K562 (cell line): Measurements from ENCODE around the gene ZFTA. TPM values are rescaled to one million over a fixed set of nuclear protein-coding genes. Genes with fewer than 3 reads are reported as not detected.

Experiments used
- E2F3 ChIP-seq: fragments of 250-450 bp; sonication (Bioruptor Pico); IDR thresholded peaks from 2 replicates; pipeline ENCODE4 v1.4.0; 2020; ENCODE audit warnings: mild to moderate bottlenecking
- ELF4 ChIP-seq: fragments of 450-650 bp; formaldehyde crosslinking; IDR thresholded peaks from 2 replicates; pipeline ENCODE4 v1.4.0; 2022; ENCODE audit warnings: missing genetic modification characterization
- HMGN3 ChIP-seq: IDR thresholded peaks from 2 replicates; pipeline ENCODE4 v1.6.1; 2011; ENCODE audit warnings: borderline replicate concordance, low read depth, mild to moderate bottlenecking, mixed read lengths, low read length; ENCODE audit not compliant: insufficient read length; ENCODE audit errors: extremely low read depth
- MCM3 ChIP-seq: fragments of 450-650 bp; IDR thresholded peaks from 2 replicates; pipeline ENCODE4 v1.6.1; 2016
- MED1 ChIP-seq: sonication (generic); formaldehyde crosslinking; IDR thresholded peaks from 2 replicates; pipeline ENCODE4 v1.8.1; 2023; ENCODE audit warnings: missing genetic modification reagents, borderline replicate concordance
- MEIS2 ChIP-seq: fragments of 450-650 bp; IDR thresholded peaks from 2 replicates; pipeline ENCODE4 v1.6.1; 2014; ENCODE audit warnings: mild to moderate bottlenecking; ENCODE audit not compliant: partially characterized antibody
- NONO ChIP-seq, 2 experiments: fragments of 200-400 bp in 1 of 2; fragments of 450-650 bp in 1 of 2; formaldehyde crosslinking in 1 of 2; IDR thresholded peaks; 2 replicates each; pipeline ENCODE4 v1.6.1; 2017; ENCODE audit warnings: low read depth in 2 of 2, mild to moderate bottlenecking in 2 of 2, moderate library complexity in 2 of 2, low read length in 1 of 2
- RB1 ChIP-seq: fragments of 450-650 bp; IDR thresholded peaks from 2 replicates; pipeline ENCODE4 v1.6.1; 2017; ENCODE audit warnings: low read depth, mild to moderate bottlenecking
- SMARCB1 ChIP-seq: IDR thresholded peaks from 2 replicates; pipeline ENCODE4 v1.6.1; 2011; ENCODE audit warnings: improper control_type of control experiment, low read depth; ENCODE audit not compliant: insufficient read length
- TAF7 ChIP-seq: fragments of 450-650 bp; IDR thresholded peaks from 2 replicates; pipeline ENCODE4 v1.6.1; 2016; ENCODE audit warnings: missing genetic modification characterization, missing compliant biosample characterization
- TEAD2 ChIP-seq: fragments of 450-650 bp; IDR thresholded peaks from 2 replicates; pipeline ENCODE4 v1.6.1; 2016; ENCODE audit warnings: missing genetic modification characterization, control low read depth, missing compliant biosample characterization
- XRCC4 ChIP-seq: IDR thresholded peaks from one replicate; pipeline ENCODE4 v1.6.1; 2011; ENCODE audit not compliant: insufficient read depth, insufficient read length; ENCODE audit errors: extremely low read depth
- ZBTB1 ChIP-seq: sonication (generic); formaldehyde crosslinking; IDR thresholded peaks from 2 replicates; pipeline ENCODE4 v1.8.1; 2023; ENCODE audit warnings: missing genetic modification reagents, low read depth, mild to moderate bottlenecking, borderline replicate concordance
- ZNF146 ChIP-seq: IDR thresholded peaks from one replicate; pipeline ENCODE4 v1.6.1; 2018; ENCODE audit warnings: missing compliant biosample characterization; ENCODE audit not compliant: unreplicated experiment
- ZNF24 ChIP-seq: fragments of 450-650 bp; IDR thresholded peaks from 2 replicates; pipeline ENCODE4 v1.6.1; 2016
- ZNF76 ChIP-seq: fragments of 250-450 bp; sonication (Bioruptor Pico); IDR thresholded peaks from 2 replicates; pipeline ENCODE4 v1.4.0; 2020; ENCODE audit warnings: mild to moderate bottlenecking, moderate library complexity, borderline replicate concordance
- ZNF79 ChIP-seq: fragments of 250-450 bp; sonication (Bioruptor Pico); IDR thresholded peaks from 2 replicates; pipeline ENCODE4 v1.4.0; 2020; ENCODE audit warnings: low read depth, mild to moderate bottlenecking, moderate library complexity
- ZNF830 ChIP-seq: fragments of 250-450 bp; sonication (Bioruptor Pico); IDR thresholded peaks from 2 replicates; pipeline ENCODE4 v1.5.0; 2021; ENCODE audit warnings: mild to moderate bottlenecking
- polyA plus RNA-seq, 8 experiments: library from polyadenylated mRNA; depleted of rRNA in 4 of 8; stranded (reverse) in 5 of 8; unstranded in 3 of 8; fragments of >200 nt; fragmentation: Nextera tagmentation in 2 of 8; fragmentation: Illumina TruSeq in 1 of 8; extraction: Ambion mirVana in 2 of 8; extraction: Trizol in 1 of 8; gene quantifications; 2 replicates each; pipeline versions ENCODE4 v1.2.1 to v1.2.3, GENCODE V29; 2011 to 2014; ENCODE audit warnings: inconsistent platforms in 1 of 8, missing spikeins in 1 of 8
- total RNA-seq, 7 experiments: library from RNA; depleted of rRNA in 6 of 7; stranded (reverse); fragments of >200 nt in 6 of 7; fragmentation: Illumina TruSeq in 2 of 7; extraction: Trizol in 2 of 7; gene quantifications; 2 replicates each; pipeline versions ENCODE4 v1.2.1 to v1.2.3, GENCODE V29; 2011 to 2021; ENCODE audit warnings: low replicate concordance in 1 of 7
- TF ChIP-seq, protein P1 (sequence below): sonication (generic); formaldehyde crosslinking; IDR thresholded peaks from 2 replicates; pipeline ENCODE4 v1.8.1; 2022; ENCODE audit warnings: missing genetic modification reagents
- TF ChIP-seq, protein P2 (sequence below): IDR thresholded peaks from 2 replicates; pipeline ENCODE4 v1.6.1; 2016; ENCODE audit warnings: missing genetic modification characterization, missing compliant biosample characterization
- TF ChIP-seq, protein P3 (sequence below): fragments of 450-650 bp; formaldehyde crosslinking; conservative IDR thresholded peaks from 2 replicates; pipeline ENCODE4 v1.4.0; 2022; ENCODE audit warnings: mild to moderate bottlenecking, missing genetic modification characterization
- TF ChIP-seq, protein P4 (sequence below): sonication (generic); formaldehyde crosslinking; IDR thresholded peaks from 2 replicates; pipeline ENCODE4 v1.8.0; 2022; ENCODE audit warnings: mild to moderate bottlenecking, missing genetic modification reagents, borderline replicate concordance

Gene ZFTA
- total and polyA plus RNA-seq, 9 of the 15 experiments (the other 6 are each of a cell fraction or from before 2014, with no cell fraction given) = 0.45 to 12.3 (median 2.9) TPM

DNA sequence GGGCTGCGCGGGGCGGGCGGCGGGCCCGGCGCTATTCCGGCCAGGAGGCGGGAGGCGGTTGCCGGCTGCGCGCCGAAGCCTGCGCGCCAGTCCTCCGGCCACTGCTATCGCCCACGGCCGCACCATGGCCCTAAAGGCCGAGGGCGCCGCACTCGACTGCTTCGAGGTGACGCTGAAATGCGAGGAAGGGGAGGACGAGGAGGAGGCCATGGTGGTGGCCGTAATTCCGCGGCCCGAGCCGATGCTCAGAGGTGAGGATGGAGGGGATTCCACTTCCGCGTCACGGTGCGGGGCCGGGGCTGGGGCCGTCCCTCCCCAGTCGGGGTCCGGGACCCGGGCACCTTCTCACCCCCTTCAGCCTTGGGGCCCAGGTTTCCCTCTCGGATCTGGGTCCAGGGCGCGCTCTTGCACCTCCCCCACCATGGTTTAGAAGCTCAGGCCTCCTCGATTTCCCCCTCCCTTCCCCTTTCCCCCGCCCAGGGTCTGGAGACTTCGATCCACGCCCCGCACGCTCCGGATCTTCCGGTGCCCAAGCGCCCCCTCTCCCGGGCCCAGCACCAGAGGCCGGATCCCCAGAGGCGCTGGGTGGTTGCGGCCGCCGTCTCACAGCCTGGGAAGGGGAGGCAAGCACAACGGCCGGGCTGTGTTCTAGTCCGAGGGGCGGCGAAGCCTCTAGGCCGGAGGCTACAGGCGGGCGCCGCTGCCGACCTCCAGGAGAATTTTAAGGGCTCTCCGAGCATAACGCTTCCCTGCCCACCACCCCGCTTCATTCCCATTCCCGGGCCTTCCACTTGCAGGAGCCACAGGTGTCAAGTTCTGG lies 45.2 kb upstream of the ZFTA start (continued):
- TF ChIP-seq, protein P1, sequence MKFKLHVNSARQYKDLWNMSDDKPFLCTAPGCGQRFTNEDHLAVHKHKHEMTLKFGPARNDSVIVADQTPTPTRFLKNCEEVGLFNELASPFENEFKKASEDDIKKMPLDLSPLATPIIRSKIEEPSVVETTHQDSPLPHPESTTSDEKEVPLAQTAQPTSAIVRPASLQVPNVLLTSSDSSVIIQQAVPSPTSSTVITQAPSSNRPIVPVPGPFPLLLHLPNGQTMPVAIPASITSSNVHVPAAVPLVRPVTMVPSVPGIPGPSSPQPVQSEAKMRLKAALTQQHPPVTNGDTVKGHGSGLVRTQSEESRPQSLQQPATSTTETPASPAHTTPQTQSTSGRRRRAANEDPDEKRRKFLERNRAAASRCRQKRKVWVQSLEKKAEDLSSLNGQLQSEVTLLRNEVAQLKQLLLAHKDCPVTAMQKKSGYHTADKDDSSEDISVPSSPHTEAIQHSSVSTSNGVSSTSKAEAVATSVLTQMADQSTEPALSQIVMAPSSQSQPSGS = no peak
- TF ChIP-seq XRCC4 (no peak), RB1 (peak; percentile 25; the same call in 1 of the 2 replicates), ZNF830 (0 out of 2 replicates have a peak, but pooled peaks have one; percentile 79), TEAD2 (tag) (no peak), SMARCB1 (no peak), MEIS2 (no peak), ZNF24 (no peak), ZBTB1 (CRISPR knock-in tag) (0 out of 2 replicates have a peak, but pooled peaks have one; percentile 58), TAF7 (peak; percentile 16; the same call in 1 of the 2 replicates), ZNF76 (no peak), MCM3 (no peak), ZNF146 (peak; percentile 5), ZNF79 (no peak), MED1 (CRISPR knock-in tag) (no peak), ELF4 (no peak), NONO (IDR thresholded peaks at IDR 0.05; ENCODE audit: low read depth in 2 of 2, low read length in 1 of 2) (0 out of 4 replicates have a peak, but pooled peaks of 1 of the 2 experiments have one; percentile 60), E2F3 (CRISPR knock-in tag) (no peak), HMGN3 (no peak)
- TF ChIP-seq, protein P2, sequence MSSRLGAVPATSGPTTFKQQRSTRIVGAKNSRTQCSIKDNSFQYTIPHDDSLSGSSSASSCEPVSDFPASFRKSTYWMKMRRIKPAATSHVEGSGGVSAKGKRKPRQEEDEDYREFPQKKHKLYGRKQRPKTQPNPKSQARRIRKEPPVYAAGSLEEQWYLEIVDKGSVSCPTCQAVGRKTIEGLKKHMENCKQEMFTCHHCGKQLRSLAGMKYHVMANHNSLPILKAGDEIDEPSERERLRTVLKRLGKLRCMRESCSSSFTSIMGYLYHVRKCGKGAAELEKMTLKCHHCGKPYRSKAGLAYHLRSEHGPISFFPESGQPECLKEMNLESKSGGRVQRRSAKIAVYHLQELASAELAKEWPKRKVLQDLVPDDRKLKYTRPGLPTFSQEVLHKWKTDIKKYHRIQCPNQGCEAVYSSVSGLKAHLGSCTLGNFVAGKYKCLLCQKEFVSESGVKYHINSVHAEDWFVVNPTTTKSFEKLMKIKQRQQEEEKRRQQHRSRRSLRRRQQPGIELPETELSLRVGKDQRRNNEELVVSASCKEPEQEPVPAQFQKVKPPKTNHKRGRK (tag) = no peak
- TF ChIP-seq, protein P3, sequence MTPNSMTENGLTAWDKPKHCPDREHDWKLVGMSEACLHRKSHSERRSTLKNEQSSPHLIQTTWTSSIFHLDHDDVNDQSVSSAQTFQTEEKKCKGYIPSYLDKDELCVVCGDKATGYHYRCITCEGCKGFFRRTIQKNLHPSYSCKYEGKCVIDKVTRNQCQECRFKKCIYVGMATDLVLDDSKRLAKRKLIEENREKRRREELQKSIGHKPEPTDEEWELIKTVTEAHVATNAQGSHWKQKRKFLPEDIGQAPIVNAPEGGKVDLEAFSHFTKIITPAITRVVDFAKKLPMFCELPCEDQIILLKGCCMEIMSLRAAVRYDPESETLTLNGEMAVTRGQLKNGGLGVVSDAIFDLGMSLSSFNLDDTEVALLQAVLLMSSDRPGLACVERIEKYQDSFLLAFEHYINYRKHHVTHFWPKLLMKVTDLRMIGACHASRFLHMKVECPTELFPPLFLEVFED (CRISPR knock-in tag) = no peak
- TF ChIP-seq, protein P4, sequence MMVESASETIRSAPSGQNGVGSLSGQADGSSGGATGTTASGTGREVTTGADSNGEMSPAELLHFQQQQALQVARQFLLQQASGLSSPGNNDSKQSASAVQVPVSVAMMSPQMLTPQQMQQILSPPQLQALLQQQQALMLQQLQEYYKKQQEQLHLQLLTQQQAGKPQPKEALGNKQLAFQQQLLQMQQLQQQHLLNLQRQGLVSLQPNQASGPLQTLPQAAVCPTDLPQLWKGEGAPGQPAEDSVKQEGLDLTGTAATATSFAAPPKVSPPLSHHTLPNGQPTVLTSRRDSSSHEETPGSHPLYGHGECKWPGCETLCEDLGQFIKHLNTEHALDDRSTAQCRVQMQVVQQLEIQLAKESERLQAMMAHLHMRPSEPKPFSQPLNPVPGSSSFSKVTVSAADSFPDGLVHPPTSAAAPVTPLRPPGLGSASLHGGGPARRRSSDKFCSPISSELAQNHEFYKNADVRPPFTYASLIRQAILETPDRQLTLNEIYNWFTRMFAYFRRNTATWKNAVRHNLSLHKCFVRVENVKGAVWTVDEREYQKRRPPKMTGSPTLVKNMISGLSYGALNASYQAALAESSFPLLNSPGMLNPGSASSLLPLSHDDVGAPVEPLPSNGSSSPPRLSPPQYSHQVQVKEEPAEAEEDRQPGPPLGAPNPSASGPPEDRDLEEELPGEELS (CRISPR knock-in tag) = no peak
